Kidney (tissue), 14 donors: Measurements from ENCODE around the gene ZIC4. TPM values are rescaled to one million over a fixed set of nuclear protein-coding genes. Genes with fewer than 3 reads are reported as not detected.

Experiments
- DNase-seq, 5 donors: peaks; one replicate each; pipeline ENCODE4 v3.0.0-alpha.2; 2013 to 2020
- FAIRE-seq: peaks from 2 replicates; lab custom pipeline; 2012; peaks lifted over from hg19 to GRCh38; lab: Jason Lieb, UNC
- H3K27ac ChIP-seq, 2 donors: one replicate each; pipeline ENCODE4 v1.7.0; 2013; ENCODE audit warnings: low read depth in 2 of 2, low read length in 2 of 2, inconsistent platforms in 1 of 2
- H3K27me3 ChIP-seq: one replicate; pipeline ENCODE4 v1.7.1; 2013; ENCODE audit warnings: low read length, inconsistent platforms; ENCODE audit not compliant: control insufficient read depth, insufficient read depth
- H3K36me3 ChIP-seq, 3 donors: one replicate each; pipeline versions ENCODE4 v1.7.0 to v1.7.1; 2013; ENCODE audit warnings: low read length in 3 of 3, control low read depth in 1 of 3, inconsistent platforms in 1 of 3; ENCODE audit not compliant: insufficient read depth in 3 of 3, control insufficient read depth in 2 of 3
- H3K4me1 ChIP-seq, 3 donors: one replicate each; pipeline versions ENCODE4 v1.7.0 to v1.7.1; 2013; ENCODE audit warnings: low read length in 3 of 3, inconsistent platforms in 1 of 3, low read depth in 1 of 3; ENCODE audit not compliant: control insufficient read depth in 2 of 3, insufficient read depth in 2 of 3
- H3K4me3 ChIP-seq, 3 donors: one replicate each; pipeline versions ENCODE4 v1.7.0 to v1.8.1; 2013; ENCODE audit warnings: low read length in 3 of 3, control low read depth in 1 of 3, inconsistent platforms in 1 of 3
- H3K9ac ChIP-seq, 3 donors: one replicate each; pipeline versions ENCODE4 v1.7.0 to v1.7.1; 2013; ENCODE audit warnings: low read length in 3 of 3, control low read depth in 1 of 3, inconsistent platforms in 1 of 3
- H3K9me3 ChIP-seq, 3 donors: one replicate each; pipeline versions ENCODE4 v1.7.0 to v1.7.1; 2013; ENCODE audit warnings: low read length in 3 of 3, control low read depth in 1 of 3, inconsistent platforms in 1 of 3; ENCODE audit not compliant: control insufficient read depth in 2 of 3, insufficient read depth in 1 of 3
- intact Hi-C: fragments of 100-400 bp; cut with DNase I; formaldehyde crosslinking; loops from one replicate; pipeline ENCODE4 v1.11.1; 2022
- polyA plus RNA-seq: library from polyadenylated mRNA; stranded (reverse); fragments of 350-450 nt; fragmentation: Illumina TruSeq; extraction: RNeasy Lipid Tissue Mini Kit (QIAGEN cat#74804); gene quantifications from one replicate; pipeline ENCODE4 v1.2.3, GENCODE V29; 2014; ENCODE audit warnings: low read depth, low replicate concordance; ENCODE audit not compliant: insufficient read depth
- total RNA-seq: library from RNA; stranded (reverse); fragmentation: NEBNext Ultra II Directional; extraction: Animal tissue kit (Norgen Biotek cat#: 25700); gene quantifications from one replicate; pipeline ENCODE4 v1.2.1, GENCODE V29; 2021
- TF ChIP-seq, protein P1 (sequence below): IDR thresholded peaks from 3 replicates; pipeline ENCODE4 v1.5.1; 2012; ENCODE audit warnings: mild to moderate bottlenecking, moderate library complexity, borderline replicate concordance; ENCODE audit not compliant: insufficient read depth; ENCODE audit errors: extremely low read depth
- donor health status: control.
- donor health status: control.
- donor health status: control.
- donor health status: control.
- donor health status: control.
- donor health status: DM: yes; HTN: yes; CAD: no.
- donor health status: Normal renal cell carcinoma (clear cell type).

The ZIC4 gene
- total and polyA plus RNA-seq, 2 donors from 2014 or later = not detected

DNA sequence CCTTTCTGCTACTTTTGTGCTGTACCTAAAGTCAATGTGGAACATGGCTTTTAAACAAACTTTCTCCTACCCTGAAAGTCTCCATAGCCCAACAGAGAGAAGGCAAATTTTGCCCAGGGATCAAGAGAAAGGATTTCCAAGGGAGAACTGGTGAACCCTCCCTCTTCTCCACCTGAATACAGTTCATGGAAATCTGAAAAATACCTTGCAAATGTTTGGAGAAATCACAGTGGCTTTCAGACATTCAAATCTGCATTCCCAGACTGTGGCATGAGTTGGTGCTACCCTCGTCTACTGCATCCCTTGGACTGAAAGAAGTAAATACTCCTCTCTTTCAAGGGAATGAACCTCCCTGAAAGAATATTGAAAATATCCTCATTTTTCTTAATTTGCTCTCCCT, 38.7 kb downstream of the ZIC4 start:
- FAIRE-seq = no peak
- H3K9ac ChIP-seq = no peak overlapping the region
- TF ChIP-seq, protein P1, sequence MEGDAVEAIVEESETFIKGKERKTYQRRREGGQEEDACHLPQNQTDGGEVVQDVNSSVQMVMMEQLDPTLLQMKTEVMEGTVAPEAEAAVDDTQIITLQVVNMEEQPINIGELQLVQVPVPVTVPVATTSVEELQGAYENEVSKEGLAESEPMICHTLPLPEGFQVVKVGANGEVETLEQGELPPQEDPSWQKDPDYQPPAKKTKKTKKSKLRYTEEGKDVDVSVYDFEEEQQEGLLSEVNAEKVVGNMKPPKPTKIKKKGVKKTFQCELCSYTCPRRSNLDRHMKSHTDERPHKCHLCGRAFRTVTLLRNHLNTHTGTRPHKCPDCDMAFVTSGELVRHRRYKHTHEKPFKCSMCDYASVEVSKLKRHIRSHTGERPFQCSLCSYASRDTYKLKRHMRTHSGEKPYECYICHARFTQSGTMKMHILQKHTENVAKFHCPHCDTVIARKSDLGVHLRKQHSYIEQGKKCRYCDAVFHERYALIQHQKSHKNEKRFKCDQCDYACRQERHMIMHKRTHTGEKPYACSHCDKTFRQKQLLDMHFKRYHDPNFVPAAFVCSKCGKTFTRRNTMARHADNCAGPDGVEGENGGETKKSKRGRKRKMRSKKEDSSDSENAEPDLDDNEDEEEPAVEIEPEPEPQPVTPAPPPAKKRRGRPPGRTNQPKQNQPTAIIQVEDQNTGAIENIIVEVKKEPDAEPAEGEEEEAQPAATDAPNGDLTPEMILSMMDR = no peak

DNA sequence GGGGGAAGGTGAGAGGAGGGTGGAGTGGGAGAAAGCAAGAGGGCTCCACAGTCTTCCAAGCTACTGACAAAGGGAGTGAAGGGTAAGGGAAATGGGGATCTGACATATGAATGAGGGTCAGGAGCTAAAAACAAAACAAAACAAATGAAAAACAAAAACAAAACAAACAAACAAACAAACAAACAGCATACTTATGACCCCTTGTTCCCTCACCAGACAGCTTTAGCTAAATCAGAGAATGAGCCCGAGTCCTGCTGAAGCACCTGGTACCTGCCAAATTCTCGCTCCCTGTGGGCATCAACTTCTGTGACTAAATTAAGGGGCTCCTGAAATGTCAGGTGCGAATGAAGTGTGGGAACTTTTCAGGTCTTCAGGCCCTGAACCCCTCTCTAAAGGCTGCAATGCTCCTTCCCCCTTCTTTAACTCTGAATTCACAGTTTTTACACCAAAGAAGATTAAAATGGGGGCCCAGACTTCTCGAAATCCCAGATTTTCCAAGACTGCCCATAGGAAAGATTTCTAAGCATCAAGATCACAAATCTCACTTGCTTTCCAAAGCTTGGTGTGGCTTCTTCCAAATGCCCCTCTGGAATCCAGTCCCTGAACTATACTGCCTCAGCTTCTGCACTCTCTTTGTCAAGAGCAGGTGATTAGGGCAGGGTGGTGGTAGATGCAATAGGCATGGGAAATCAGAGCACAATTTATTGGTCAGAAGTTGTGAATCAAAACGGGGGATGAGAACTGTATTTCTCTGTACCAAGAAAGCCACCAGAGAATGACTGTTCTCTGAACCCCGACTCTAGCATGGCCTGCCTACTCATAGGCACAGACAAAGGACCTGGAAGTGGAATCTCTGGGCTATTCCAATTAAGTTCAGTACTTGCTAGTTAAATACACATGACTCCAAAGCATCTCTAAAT, 40.9 kb downstream of the ZIC4 start:
- TF ChIP-seq, protein P1 = no peak
- FAIRE-seq (no peak), DNase-seq (no peak)
- intact Hi-C loops = no loop called here
- Histone ChIP-seq H3K9me3 (no peaks in the 10 kb centered on the region), H3K27me3 (peaks cover 82% of the 10 kb centered on the region), H3K27ac (no peak overlapping the region), H3K36me3 (no peaks in the 10 kb centered on the region), H3K4me1 (no peaks in the 10 kb centered on the region), H3K4me3 (no peak overlapping the region), H3K9ac (no peak overlapping the region)

More for the DNA sequence above, 38.7 kb downstream of the ZIC4 start:
- Histone ChIP-seq H3K9me3 (no peaks in the 10 kb centered on the region), H3K4me1 (no peaks in the 10 kb centered on the region), H3K36me3 (no peaks in the 10 kb centered on the region), H3K27me3 (peaks cover 80% of the 10 kb centered on the region), H3K4me3 (no peak overlapping the region), H3K27ac (no peak overlapping the region)
- intact Hi-C loops = no loop called here
- DNase-seq = peak in 1 of 5 donors; percentile 28

DNA sequence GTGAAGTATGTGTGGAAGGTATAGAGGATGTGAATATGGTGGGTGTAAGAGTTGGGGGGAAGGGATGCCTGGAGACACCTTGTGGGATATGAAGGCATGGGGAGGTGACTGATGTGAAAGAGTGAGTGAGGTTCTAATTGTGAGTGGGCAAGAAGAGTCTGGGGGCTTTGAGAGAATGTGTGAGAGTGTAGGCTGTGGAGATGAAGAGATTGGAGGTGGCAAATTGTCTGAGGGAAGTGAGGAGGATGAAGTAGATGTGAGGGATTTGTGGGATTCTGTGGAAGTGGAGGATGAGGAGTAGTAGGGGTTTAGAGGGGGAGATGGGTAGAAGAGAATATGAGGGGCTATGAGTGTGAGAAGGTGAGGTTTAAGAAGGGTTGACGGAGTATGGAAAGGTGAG, 41.6 kb downstream of the ZIC4 start:
- no peak overlapping the region for H3K9ac ChIP-seq
- no peak for FAIRE-seq
- H3K4me1 ChIP-seq = no peaks in the 10 kb centered on the region
- H3K9me3 ChIP-seq = no peaks in the 10 kb centered on the region
- TF ChIP-seq, protein P1 = no peak
- peaks cover 82% of the 10 kb centered on the region for H3K27me3 ChIP-seq
- intact Hi-C loops = no loop called here
- H3K4me3 ChIP-seq = no peak overlapping the region
- no peaks in the 10 kb centered on the region for H3K36me3 ChIP-seq
- DNase-seq = no peak
- no peak overlapping the region for H3K27ac ChIP-seq
